Stimulated activated effector memory CD8-positive, alpha-beta T cell treated with anti-CD3 and anti-CD28 coated beads, Interleukin-12 subunit alpha, Interleukin-12 subunit beta, amount 100 ng/mL, for 72 hours (primary cell): ENCODE data around the gene MS4A12.
"Not testable (repeated sequence)": the region's sequence is repeated elsewhere in the genome, so short reads cannot be mapped to it uniquely, and the experiment has no call there.

ENCODE experiments used
- ATAC-seq: fragments of 150-1000 bp; cut with Tn5 transposase; 2 replicates; pipeline ENCODE4 v1.10.0; 2021
- DNase-seq, 2 donors: peaks; one replicate each; pipeline ENCODE4 v3.0.0; 2021 to 2022; ENCODE audit warnings: low spot score in 2 of 2
- H3K27ac Mint-ChIP-seq: one replicate; pipeline ENCODE4 v1.8.0; 2022; ENCODE audit warnings: mild to moderate bottlenecking, mixed read lengths
- H3K36me3 Mint-ChIP-seq: one replicate; pipeline ENCODE4 v1.8.0; 2022; ENCODE audit warnings: mild to moderate bottlenecking, mixed read lengths
- H3K4me1 Mint-ChIP-seq: one replicate; pipeline ENCODE4 v1.8.0; 2022; ENCODE audit warnings: mixed read lengths
- H3K4me3 Mint-ChIP-seq: one replicate; pipeline ENCODE4 v1.8.0; 2022; ENCODE audit warnings: mild to moderate bottlenecking, mixed read lengths
- H3K9me3 Mint-ChIP-seq: one replicate; pipeline ENCODE4 v1.8.0; 2022; ENCODE audit warnings: mixed read lengths

Gene MS4A12, protein sequence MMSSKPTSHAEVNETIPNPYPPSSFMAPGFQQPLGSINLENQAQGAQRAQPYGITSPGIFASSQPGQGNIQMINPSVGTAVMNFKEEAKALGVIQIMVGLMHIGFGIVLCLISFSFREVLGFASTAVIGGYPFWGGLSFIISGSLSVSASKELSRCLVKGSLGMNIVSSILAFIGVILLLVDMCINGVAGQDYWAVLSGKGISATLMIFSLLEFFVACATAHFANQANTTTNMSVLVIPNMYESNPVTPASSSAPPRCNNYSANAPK

DNA sequence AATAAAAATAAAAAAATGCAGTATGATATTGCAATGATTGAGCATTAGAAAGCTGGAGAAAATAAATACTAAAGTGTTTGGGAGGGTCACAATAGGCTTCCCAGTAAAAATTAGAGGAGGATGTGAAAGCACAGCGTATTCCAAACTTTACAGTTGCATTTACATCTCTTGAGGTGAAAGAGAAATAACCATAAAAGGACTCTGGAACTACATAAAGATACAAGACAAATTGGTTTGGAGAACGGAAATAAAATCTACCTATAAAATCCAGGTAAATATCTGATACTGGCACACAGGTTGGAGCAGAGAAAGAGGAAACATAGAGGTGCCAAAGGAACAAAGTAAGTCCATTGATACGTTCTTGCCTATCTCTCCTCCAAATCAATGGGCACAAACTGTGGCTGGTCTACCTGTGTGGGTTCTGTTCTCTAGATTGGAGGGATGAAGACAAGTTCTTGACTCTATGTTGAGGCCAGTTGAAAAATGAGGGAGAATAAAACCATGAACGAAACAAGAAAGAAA lies at the start of gene MS4A12:
TSS of gene MS4A12 (plus strand) at position 291 of the 522 bp plus-strand sequence. CDS start 4,541 bp downstream, outside the sequence.
- no peak for DNase-seq
- Mint-ChIP-seq H3K9me3 (no peaks in the 10 kb centered on the region), H3K4me3 (no peak within 1 kb of the TSS), H3K4me1 (no peaks in the 10 kb centered on the region), H3K27ac (no peak within 1 kb of the TSS), H3K36me3 (no peaks in the 10 kb centered on the region)
- no peak for ATAC-seq

DNA sequence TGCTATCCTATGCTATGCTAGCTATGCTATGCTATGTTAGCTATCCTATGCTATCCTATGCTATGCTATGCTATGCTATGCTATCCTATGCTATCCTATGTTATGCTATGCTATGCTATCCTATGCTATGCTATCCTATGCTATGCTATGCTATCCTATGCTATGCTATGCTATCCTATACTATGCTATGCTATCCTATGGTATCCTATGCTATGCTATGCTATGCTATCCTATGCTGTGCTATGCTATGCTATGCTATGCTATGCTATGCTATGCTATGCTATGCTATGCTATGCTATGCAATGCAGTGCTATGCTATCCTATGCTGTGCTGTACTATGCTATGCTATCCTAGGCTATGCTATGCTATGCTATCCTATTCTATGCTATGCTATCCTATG lies 45.5 kb upstream of the MS4A12 start:
- Mint-ChIP-seq H3K4me3 (peak overlapping the region; percentile 71), H3K4me1 (peaks cover 25% of the 10 kb centered on the region), H3K36me3 (no peaks in the 10 kb centered on the region), H3K9me3 (no peaks in the 10 kb centered on the region), H3K27ac (peak overlapping the region; percentile 89)
- ATAC-seq: no peak
- DNase-seq: no peak

DNA sequence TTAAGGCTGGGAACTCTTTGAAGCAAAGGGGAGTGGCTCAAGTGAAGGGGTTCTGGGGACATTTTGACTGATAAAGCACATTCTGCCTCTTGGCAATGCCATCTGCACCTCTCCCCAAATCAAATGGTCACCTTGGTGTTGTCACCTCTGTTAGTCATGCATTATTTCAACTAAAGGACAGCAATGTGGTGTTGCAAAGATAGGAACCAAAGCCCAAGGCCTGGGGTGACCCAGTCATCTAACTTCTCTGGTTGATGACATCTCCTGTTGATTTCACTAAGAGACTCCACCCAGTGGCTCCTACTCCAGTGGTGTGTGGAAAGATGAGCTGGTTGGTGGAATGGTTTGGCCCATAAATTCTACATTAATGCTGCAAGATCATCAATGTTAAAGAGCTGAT lies 44.7 kb upstream of the MS4A12 start:
- no peak for DNase-seq
- Mint-ChIP-seq H3K4me1 (peaks cover 25% of the 10 kb centered on the region), H3K4me3 (no peak overlapping the region), H3K36me3 (no peaks in the 10 kb centered on the region), H3K9me3 (no peaks in the 10 kb centered on the region), H3K27ac (no peak overlapping the region)
- no peak for ATAC-seq

DNA sequence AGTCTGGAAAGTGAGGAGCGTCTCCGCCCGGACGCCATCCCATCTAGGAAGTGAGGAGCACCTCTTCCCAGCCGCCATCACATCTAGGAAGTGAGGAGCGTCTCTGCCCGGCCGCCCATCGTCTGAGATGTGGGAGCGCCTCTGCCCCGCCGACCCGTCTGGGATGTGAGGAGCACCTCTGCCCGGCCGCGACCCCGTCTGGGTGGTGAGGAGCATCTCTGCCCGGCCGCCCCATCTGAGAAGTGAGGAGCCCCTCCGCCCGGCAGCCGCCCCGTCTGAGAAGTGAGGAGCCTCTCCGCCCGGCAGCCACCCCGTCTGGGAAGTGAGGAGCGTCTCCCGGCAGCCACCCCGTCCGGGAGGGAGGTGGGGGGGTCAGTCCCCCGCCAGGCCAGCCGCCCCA lies 41.4 kb upstream of the MS4A12 start:
- not testable (repeated sequence) for H3K4me3 Mint-ChIP-seq, H3K27ac Mint-ChIP-seq, H3K36me3 Mint-ChIP-seq, ATAC-seq, H3K9me3 Mint-ChIP-seq, DNase-seq
- peaks cover 26% of the 10 kb centered on the region for H3K4me1 Mint-ChIP-seq

DNA sequence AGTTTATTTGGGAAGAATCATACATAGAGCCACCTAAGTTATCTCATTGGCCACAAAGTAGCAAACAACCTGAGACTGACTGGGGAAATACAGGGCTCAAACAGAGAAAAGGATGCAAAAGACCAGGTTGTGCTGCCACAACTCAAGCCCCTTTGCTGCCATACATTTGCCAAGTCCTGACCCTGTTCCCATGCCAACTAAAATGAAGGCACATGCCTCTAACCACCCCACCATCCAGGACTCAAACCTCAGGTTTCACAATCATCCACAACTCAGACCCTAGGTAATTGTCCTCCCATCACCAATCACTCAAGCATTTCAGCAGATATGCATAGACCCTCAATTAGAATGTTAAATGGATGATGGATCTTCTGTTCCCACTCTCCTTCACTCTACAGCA lies 38.4 kb upstream of the MS4A12 start:
- no peak for DNase-seq
- no peak for ATAC-seq
- no peak overlapping the region for H3K27ac Mint-ChIP-seq
- no peaks in the 10 kb centered on the region for H3K9me3 Mint-ChIP-seq
- H3K4me3 Mint-ChIP-seq: no peak overlapping the region
- H3K36me3 Mint-ChIP-seq: no peaks in the 10 kb centered on the region
- peaks cover 24% of the 10 kb centered on the region for H3K4me1 Mint-ChIP-seq

DNA sequence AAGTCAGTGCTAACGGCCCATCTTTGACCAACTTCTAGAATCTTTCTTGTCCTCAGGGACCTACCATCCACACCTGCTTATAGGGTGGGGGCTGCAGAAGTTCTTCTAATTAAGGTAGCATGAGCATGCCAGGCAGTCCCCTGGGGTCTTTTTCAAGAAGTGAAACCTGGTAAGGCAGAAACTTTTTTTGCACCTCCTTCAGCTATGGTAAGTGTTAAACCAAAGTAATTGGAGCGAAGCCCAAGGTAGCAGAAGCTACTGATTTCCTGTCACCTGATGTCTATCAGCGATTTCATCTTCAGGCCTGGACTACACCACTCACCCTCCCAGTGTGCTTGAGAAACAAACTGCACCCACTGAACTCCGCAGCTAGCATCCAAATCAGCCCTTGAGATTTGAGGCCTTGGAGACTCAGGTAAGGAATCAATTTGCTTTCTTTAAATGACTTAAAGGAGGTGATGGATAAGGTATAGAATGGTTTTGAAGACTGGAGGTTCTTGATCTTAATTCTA lies 37.0 kb upstream of the MS4A12 start, which contains the start of gene MS4A1:
TSS of gene MS4A1 (plus strand) at position 317 of the 512 bp plus-strand sequence. CDS start 6,528 bp downstream, outside the sequence.
- peaks cover 24% of the 10 kb centered on the region for H3K4me1 Mint-ChIP-seq
- no peaks in the 10 kb centered on the region for H3K9me3 Mint-ChIP-seq
- no peaks in the 10 kb centered on the region for H3K36me3 Mint-ChIP-seq
- ATAC-seq (peak; percentile 76), DNase-seq (no peak)
- H3K4me3 Mint-ChIP-seq: peak within 1 kb of the TSS; percentile 19
- peak within 1 kb of the TSS; percentile 51 for H3K27ac Mint-ChIP-seq

DNA sequence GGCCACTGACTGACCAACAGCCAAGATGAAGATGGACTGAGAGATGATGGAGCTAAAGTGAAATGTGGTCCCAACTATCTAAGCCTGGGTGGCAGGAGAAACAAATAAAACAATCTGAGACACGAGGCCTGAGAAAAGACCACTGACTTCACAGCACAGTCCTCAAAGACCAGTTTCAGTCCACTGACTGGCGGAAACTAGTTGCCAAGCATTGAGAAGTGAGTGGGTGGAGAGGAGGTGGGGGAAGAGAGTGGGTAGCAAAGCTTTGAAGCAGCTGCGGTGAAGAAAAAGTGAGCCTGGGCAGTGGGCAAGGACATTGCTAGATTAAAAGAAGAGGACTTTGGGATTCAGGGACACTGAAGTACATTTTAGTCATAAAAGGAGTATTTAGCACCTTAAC lies 35.0 kb upstream of the MS4A12 start:
- peaks cover 24% of the 10 kb centered on the region for H3K4me1 Mint-ChIP-seq
- DNase-seq: no peak
- H3K36me3 Mint-ChIP-seq: no peaks in the 10 kb centered on the region
- ATAC-seq: no peak
- no peak overlapping the region for H3K27ac Mint-ChIP-seq
- H3K4me3 Mint-ChIP-seq: peak overlapping the region; percentile 13
- H3K9me3 Mint-ChIP-seq: no peaks in the 10 kb centered on the region

DNA sequence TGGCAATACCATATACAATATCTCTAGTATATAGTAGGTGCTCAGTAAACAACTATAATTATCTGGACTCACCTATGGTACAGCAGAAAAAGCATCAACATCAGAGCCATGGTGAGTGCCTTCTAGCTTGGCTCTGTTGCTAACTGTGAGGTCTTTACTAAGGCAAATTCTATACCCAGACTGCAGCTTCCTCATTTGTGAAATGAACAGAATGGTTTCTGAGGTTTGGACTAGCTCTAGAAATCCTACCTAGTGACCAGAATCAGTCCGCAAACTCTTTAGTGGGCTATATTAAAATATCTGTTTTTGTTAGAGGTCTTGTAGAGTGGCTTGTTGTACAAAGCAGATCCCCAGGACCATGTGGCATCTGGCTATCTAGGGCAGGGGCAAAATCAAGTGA lies 33.2 kb upstream of the MS4A12 start:
- H3K27ac Mint-ChIP-seq: no peak overlapping the region
- peaks cover 6% of the 10 kb centered on the region for H3K36me3 Mint-ChIP-seq
- H3K9me3 Mint-ChIP-seq: no peaks in the 10 kb centered on the region
- peaks cover 24% of the 10 kb centered on the region for H3K4me1 Mint-ChIP-seq
- DNase-seq: no peak
- ATAC-seq: no peak
- H3K4me3 Mint-ChIP-seq: no peak overlapping the region

DNA sequence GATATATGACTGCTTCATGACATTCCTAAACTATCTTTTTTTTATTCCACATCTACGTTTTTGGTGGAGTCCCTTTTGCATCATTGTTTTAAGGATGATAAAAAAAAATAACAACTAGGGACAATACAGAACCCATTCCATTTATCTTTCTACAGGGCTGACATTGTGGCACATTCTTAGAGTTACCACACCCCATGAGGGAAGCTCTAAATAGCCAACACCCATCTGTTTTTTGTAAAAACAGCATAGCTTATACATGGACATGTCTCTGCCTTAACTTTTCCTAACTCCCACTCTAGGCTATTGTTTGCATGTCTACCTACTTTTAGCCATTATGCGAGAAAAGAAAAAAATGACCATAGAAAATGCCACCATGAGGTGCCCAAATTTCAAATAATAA lies 23.7 kb upstream of the MS4A12 start:
- H3K27ac Mint-ChIP-seq: no peak overlapping the region
- H3K4me1 Mint-ChIP-seq: no peaks in the 10 kb centered on the region
- no peaks in the 10 kb centered on the region for H3K9me3 Mint-ChIP-seq
- H3K4me3 Mint-ChIP-seq: no peak overlapping the region
- DNase-seq (no peak), ATAC-seq (no peak)
- H3K36me3 Mint-ChIP-seq: peaks cover 14% of the 10 kb centered on the region

DNA sequence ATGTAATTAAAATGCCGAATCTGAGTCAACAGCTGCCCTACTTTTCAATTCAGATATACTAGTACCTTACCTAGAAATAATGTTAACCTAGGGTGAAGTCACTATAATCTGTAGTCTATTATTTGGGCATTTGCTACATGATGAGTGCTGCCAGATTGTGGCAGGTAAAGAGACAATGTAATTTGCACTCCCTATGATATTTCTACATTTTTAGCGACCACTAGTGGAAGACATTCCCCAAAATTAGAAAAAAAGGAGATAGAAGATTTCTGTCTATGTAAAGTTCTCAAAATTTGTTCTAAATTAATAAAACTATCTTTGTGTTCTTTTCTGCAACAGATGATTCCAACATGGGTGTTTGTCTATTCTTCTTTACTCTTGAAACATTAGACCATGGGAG lies 22.9 kb upstream of the MS4A12 start:
- DNase-seq (no peak), ATAC-seq (no peak)
- no peaks in the 10 kb centered on the region for H3K9me3 Mint-ChIP-seq
- H3K27ac Mint-ChIP-seq: no peak overlapping the region
- no peaks in the 10 kb centered on the region for H3K4me1 Mint-ChIP-seq
- peaks cover 14% of the 10 kb centered on the region for H3K36me3 Mint-ChIP-seq
- H3K4me3 Mint-ChIP-seq: no peak overlapping the region

DNA sequence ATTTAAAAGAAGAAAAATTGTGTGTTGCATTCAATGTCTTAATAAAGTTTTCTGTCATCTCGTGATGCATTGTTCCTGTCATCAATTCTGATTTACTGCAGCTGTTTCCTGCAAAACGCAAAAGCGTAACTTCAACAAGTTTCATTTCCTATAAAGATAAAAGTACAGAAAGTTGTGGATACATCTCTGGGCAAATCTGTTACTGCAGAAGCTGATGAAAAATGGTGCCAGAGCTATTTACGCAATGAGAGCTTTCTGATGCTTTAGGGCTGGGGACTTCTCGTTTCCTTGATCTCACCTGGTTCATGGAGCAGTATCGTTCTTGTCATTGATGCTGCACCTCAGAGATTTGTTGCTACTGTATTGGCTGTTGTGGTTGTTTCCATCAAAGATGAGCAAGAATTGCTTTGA lies 15.5 kb upstream of the MS4A12 start:
- Mint-ChIP-seq H3K4me1 (no peaks in the 10 kb centered on the region), H3K4me3 (no peak overlapping the region), H3K9me3 (no peaks in the 10 kb centered on the region), H3K27ac (no peak overlapping the region), H3K36me3 (no peaks in the 10 kb centered on the region)
- DNase-seq: no peak
- ATAC-seq: no peak

DNA sequence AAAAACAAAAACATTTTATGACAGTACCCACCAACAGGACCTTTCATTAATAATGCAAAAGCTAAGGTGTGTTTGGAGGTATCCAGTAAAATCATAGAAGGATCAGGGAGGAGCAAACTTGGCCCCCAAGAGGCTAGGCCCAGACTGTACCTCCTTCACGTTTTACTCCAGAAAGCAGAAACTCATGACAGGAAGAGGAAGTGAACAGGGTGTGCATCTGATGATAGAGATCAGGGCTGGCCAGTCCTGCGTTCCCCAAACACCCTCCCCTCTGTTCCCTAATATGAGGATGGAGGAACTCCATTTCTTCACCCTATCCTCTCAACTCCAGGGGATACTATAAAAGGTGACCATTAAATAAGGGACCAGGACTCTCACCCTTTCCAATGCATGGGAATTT lies 10.2 kb upstream of the MS4A12 start:
- Mint-ChIP-seq H3K27ac (no peak overlapping the region), H3K9me3 (no peaks in the 10 kb centered on the region), H3K4me1 (no peaks in the 10 kb centered on the region), H3K4me3 (no peak overlapping the region), H3K36me3 (no peaks in the 10 kb centered on the region)
- ATAC-seq (no peak), DNase-seq (no peak)

DNA sequence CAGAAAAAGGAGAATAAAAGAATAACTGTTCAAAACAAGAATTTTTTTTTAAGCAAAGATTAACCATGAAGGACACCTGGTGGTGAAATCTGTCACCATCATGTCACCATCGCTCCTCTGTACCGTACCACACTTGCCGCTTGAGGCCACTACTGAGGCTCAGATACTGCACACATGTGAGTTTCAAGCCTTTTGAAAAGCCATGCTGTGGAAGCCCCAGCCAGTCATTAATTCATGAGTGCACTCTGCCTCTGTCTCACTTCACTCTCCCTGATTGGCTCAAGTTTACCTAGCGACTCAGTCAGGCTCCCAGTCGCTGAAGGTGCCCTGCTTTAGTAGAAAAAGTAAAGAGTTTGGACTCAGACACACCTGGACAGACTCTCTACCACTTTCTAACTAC lies 6.6 kb upstream of the MS4A12 start:
- ATAC-seq (peak; percentile 78), DNase-seq (no peak)
- no peak overlapping the region for H3K27ac Mint-ChIP-seq
- H3K36me3 Mint-ChIP-seq: no peaks in the 10 kb centered on the region
- no peaks in the 10 kb centered on the region for H3K4me1 Mint-ChIP-seq
- H3K4me3 Mint-ChIP-seq: no peak overlapping the region
- H3K9me3 Mint-ChIP-seq: no peaks in the 10 kb centered on the region

DNA sequence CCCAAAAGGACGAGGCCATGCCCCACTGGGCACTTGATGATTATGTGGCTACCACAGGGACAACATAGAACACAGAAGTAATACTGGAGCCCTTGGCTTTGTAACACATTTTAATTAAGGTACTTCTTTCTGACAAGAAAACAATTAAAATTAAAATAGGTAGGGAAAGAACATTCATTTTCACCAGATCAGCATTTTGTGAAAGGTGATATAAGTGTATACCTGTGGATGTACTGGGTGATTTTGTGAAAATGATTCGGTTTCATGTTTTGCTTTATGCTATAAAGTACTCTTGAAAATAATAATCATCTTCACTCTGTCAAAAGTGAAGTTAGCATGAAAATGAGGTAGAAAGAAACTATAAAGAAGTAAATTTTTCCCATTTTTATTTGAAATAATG lies 876 bp downstream of the MS4A12 start:
- ATAC-seq (no peak), DNase-seq (no peak)
- no peaks in the 10 kb centered on the region for H3K4me1 Mint-ChIP-seq
- no peaks in the 10 kb centered on the region for H3K36me3 Mint-ChIP-seq
- no peak overlapping the region for H3K27ac Mint-ChIP-seq
- no peak overlapping the region for H3K4me3 Mint-ChIP-seq
- no peaks in the 10 kb centered on the region for H3K9me3 Mint-ChIP-seq

DNA sequence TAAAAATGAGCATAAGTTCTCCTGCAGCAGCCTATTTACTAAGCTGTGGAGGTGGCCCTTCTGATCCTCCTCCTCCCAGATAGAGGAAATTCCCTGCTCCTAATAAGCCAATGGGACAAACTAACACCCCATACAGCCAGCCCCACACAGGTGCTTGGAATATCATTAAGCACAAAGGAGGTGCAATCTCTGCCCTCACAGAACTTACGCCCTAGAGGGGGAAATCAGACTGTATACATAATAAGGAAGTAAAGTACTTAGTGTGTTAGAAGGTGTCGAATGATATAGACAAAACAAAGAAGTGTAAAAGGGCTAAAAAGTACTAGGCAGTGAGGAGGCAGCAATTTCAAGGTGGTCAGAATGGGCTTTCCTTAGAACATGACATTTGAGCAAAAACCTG lies 5.8 kb downstream of the MS4A12 start:
- Mint-ChIP-seq H3K9me3 (no peaks in the 10 kb centered on the region), H3K36me3 (no peaks in the 10 kb centered on the region), H3K27ac (no peak overlapping the region), H3K4me3 (no peak overlapping the region), H3K4me1 (no peaks in the 10 kb centered on the region)
- DNase-seq (no peak), ATAC-seq (no peak)

DNA sequence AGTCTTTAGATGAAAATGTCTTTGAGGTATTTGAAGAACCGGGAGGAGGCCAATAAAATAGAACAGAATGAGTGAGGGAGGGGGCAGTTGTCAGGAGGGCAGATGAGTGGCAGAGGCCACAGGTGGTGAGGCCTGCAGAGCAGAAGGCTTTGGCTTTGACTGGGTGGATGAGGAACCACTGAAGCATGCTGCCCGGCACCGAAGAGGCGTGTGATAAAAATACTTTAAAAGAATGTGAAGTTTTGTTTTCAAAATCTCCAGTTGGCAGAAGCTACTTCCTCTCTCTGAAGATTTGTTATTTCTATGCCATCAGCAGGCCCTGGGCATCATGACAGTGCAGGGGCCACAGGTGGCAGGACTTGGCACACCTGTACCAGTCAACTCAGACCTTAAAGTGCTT lies 6.3 kb downstream of the MS4A12 start:
- H3K9me3 Mint-ChIP-seq: no peaks in the 10 kb centered on the region
- no peaks in the 10 kb centered on the region for H3K36me3 Mint-ChIP-seq
- H3K4me1 Mint-ChIP-seq: no peaks in the 10 kb centered on the region
- no peak overlapping the region for H3K4me3 Mint-ChIP-seq
- DNase-seq (no peak), ATAC-seq (peak; percentile 69)
- no peak overlapping the region for H3K27ac Mint-ChIP-seq
